ENCODE data around the gene TIMM10. TPM values are rescaled to one million over a fixed set of nuclear protein-coding genes. Genes with fewer than 3 reads are reported as not detected.

The TIMM10 gene
- total and polyA plus RNA-seq, 2 experiments from 2014 or later = 32.6 to 64.7 TPM

Other genes with a start within 250 kb of the TIMM10 start
- 58.9 and 69.1 TPM in 2 replicates for gene TNKS1BP1, start 205.8 kb downstream of the TIMM10 start, total RNA-seq
- gene TNKS1BP1, start 205.8 kb downstream of the TIMM10 start, polyA plus RNA-seq = 62.1 and 67.1 TPM in 2 replicates
- gene SSRP1, start 194.9 kb downstream of the TIMM10 start, total RNA-seq = 112 and 180 TPM in 2 replicates
- gene SSRP1, start 194.9 kb downstream of the TIMM10 start, polyA plus RNA-seq = 87.0 and 112 TPM in 2 replicates
- gene P2RX3, start 192.4 kb downstream of the TIMM10 start, total RNA-seq = 0.09 and 0.18 TPM in 2 replicates
- 0.39 and 0.62 TPM in 2 replicates for gene P2RX3, start 192.4 kb downstream of the TIMM10 start, polyA plus RNA-seq
- gene PRG3, start 149.6 kb downstream of the TIMM10 start, total RNA-seq = not detected in 2 replicates
- gene PRG3, start 149.6 kb downstream of the TIMM10 start, polyA plus RNA-seq = not detected in 2 replicates
- gene PRG2, start 140.1 kb downstream of the TIMM10 start, total RNA-seq = not detected in 2 replicates
- not detected in 2 replicates for gene PRG2, start 140.1 kb downstream of the TIMM10 start, polyA plus RNA-seq
- 1.7 and 1.9 TPM in 2 replicates for gene SLC43A3, start 103.6 kb downstream of the TIMM10 start, total RNA-seq
- 5.8 and 6.8 TPM in 2 replicates for gene SLC43A3, start 103.6 kb downstream of the TIMM10 start, polyA plus RNA-seq
- 0.09 and 0.11 TPM in 2 replicates for gene RTN4RL2, start 70.2 kb downstream of the TIMM10 start, total RNA-seq
- gene RTN4RL2, start 70.2 kb downstream of the TIMM10 start, polyA plus RNA-seq = 0.61 and 1.3 TPM in 2 replicates
- gene SLC43A1, start 15.1 kb downstream of the TIMM10 start, total RNA-seq = 13.3 and 24.6 TPM in 2 replicates
- 11.2 and 23.7 TPM in 2 replicates for gene SLC43A1, start 15.1 kb downstream of the TIMM10 start, polyA plus RNA-seq
- gene SMTNL1, start 6.8 kb upstream of the TIMM10 start, total RNA-seq = 0.11 TPM in 1 of 2 replicates, not detected in the other
- 0.47 and 0.89 TPM in 2 replicates for gene SMTNL1, start 6.8 kb upstream of the TIMM10 start, polyA plus RNA-seq
- 113 and 129 TPM in 2 replicates for gene UBE2L6, start 36.9 kb upstream of the TIMM10 start, total RNA-seq
- gene UBE2L6, start 36.9 kb upstream of the TIMM10 start, polyA plus RNA-seq = 158 and 231 TPM in 2 replicates
- 42.8 and 51.9 TPM in 2 replicates for gene SERPING1, start 66.9 kb upstream of the TIMM10 start, total RNA-seq
- gene SERPING1, start 66.9 kb upstream of the TIMM10 start, polyA plus RNA-seq = 80.7 and 123 TPM in 2 replicates
- 0.70 and 1.3 TPM in 2 replicates for gene YPEL4, start 119.2 kb upstream of the TIMM10 start, total RNA-seq
- 1.1 and 2.1 TPM in 2 replicates for gene YPEL4, start 119.2 kb upstream of the TIMM10 start, polyA plus RNA-seq
- 16.5 and 17.2 TPM in 2 replicates for gene CLP1, start 127.0 kb upstream of the TIMM10 start, total RNA-seq
- 16.7 and 17.9 TPM in 2 replicates for gene CLP1, start 127.0 kb upstream of the TIMM10 start, polyA plus RNA-seq
- 30.9 and 36.8 TPM in 2 replicates for gene ZDHHC5, start 137.4 kb upstream of the TIMM10 start, total RNA-seq
- gene ZDHHC5, start 137.4 kb upstream of the TIMM10 start, polyA plus RNA-seq = 24.9 and 32.1 TPM in 2 replicates
- gene MED19, start 181.5 kb upstream of the TIMM10 start, total RNA-seq = 20.2 and 48.4 TPM in 2 replicates
- 33.7 and 37.0 TPM in 2 replicates for gene MED19, start 181.5 kb upstream of the TIMM10 start, polyA plus RNA-seq
- 49.6 and 95.3 TPM in 2 replicates for gene TMX2, start 181.8 kb upstream of the TIMM10 start, total RNA-seq
- gene TMX2, start 181.8 kb upstream of the TIMM10 start, polyA plus RNA-seq = 113 and 140 TPM in 2 replicates
- gene SELENOH, start 210.7 kb upstream of the TIMM10 start, total RNA-seq = 311 and 358 TPM in 2 replicates
- gene SELENOH, start 210.7 kb upstream of the TIMM10 start, polyA plus RNA-seq = 257 and 289 TPM in 2 replicates
- gene BTBD18, start 221.1 kb upstream of the TIMM10 start, total RNA-seq = not detected in 2 replicates
- gene BTBD18, start 221.1 kb upstream of the TIMM10 start, polyA plus RNA-seq = 1.5 and 2.4 TPM in 2 replicates
- 125 and 153 TPM in 2 replicates for gene CTNND1, start 231.0 kb upstream of the TIMM10 start, total RNA-seq
- gene CTNND1, start 231.0 kb upstream of the TIMM10 start, polyA plus RNA-seq = 95.4 and 125 TPM in 2 replicates

Measured in cardiac muscle cell (in vitro differentiated cells and primary cell).